ENCODE results near the gene PLSCR2.

PLSCR2 gene

DNA sequence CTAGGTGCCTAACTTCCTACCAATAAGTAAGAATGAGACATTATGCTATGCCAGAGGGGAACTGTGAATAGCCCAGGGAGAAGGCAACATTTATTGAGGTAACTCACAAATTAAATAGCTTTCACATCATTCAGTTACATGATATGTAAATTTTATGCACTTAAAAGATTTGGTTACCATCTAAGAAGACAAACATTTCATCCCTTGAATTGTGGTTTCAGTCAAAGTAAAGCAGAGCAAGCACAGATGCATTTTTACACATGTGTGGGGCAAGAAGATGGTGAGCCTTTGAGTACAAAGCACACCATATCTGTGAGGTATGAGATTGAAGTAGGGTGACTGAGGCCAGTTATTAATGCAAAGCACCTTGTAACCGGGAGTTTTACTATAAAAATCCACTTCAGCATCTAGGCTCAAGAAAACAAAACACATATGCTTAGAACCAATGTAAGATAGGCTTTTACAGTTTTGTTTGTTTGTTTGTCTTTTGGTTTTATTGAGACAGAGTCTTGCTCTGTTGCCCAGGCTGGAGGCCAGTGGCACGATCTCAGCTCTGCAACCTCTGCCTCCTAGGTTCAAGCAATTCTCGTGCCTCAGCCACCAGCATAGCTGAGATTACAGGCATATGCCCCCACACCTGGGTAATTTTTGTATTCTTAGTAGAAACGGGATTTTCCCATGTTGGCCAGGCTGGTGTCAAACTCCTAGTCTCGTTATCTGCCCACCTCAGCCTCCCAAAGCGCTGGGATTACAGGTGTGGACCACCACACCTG lies 3.5 kb downstream of the PLSCR2 start:
- no peak overlapping the region for H3K4me3 ChIP-seq (ENCODE audit: low read depth, low read length)
- H3K9me3 ChIP-seq (ENCODE audit: severe bottlenecking) = no peaks in the 10 kb centered on the region
- H3K36me3 ChIP-seq = no peaks in the 10 kb centered on the region
- no peak overlapping the region for H3K27ac ChIP-seq
- no peak for DNase-seq
- TF ChIP-seq, protein P1, sequence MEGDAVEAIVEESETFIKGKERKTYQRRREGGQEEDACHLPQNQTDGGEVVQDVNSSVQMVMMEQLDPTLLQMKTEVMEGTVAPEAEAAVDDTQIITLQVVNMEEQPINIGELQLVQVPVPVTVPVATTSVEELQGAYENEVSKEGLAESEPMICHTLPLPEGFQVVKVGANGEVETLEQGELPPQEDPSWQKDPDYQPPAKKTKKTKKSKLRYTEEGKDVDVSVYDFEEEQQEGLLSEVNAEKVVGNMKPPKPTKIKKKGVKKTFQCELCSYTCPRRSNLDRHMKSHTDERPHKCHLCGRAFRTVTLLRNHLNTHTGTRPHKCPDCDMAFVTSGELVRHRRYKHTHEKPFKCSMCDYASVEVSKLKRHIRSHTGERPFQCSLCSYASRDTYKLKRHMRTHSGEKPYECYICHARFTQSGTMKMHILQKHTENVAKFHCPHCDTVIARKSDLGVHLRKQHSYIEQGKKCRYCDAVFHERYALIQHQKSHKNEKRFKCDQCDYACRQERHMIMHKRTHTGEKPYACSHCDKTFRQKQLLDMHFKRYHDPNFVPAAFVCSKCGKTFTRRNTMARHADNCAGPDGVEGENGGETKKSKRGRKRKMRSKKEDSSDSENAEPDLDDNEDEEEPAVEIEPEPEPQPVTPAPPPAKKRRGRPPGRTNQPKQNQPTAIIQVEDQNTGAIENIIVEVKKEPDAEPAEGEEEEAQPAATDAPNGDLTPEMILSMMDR (IDR thresholded peaks at IDR 0.05; ENCODE audit: low read depth, low read length) = no peak
- H3K27me3 ChIP-seq (ENCODE audit: insufficient read depth, low read depth, severe bottlenecking) = no peaks in the 10 kb centered on the region

DNA sequence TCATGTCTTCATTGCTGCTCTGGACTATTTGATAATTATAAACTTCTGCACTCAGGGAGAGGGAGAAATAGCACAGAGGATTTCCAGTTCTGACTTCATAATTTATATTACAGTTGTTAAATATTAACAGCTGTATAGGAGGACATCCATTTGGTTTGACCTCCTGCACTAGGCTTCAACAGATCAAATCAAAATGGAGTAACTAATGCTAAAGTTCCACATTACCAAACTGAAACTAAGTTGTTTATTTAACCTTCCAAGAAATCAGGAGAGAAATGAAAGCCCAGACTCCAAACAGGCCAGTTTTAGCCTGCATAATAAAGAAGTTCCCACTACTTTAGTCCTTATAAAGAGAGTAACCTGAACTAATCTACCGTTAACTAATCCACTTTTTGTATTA lies 4.6 kb downstream of the PLSCR2 start:
- Histone ChIP-seq H3K27me3 (ENCODE audit: insufficient read depth, low read depth, severe bottlenecking) (no peaks in the 10 kb centered on the region), H3K9me3 (ENCODE audit: severe bottlenecking) (no peaks in the 10 kb centered on the region), H3K27ac (no peak overlapping the region), H3K36me3 (no peaks in the 10 kb centered on the region), H3K4me3 (ENCODE audit: low read depth, low read length) (no peak overlapping the region)
- TF ChIP-seq, protein P1 (IDR thresholded peaks at IDR 0.05; ENCODE audit: low read depth, low read length) = no peak
- DNase-seq = no peak

DNA sequence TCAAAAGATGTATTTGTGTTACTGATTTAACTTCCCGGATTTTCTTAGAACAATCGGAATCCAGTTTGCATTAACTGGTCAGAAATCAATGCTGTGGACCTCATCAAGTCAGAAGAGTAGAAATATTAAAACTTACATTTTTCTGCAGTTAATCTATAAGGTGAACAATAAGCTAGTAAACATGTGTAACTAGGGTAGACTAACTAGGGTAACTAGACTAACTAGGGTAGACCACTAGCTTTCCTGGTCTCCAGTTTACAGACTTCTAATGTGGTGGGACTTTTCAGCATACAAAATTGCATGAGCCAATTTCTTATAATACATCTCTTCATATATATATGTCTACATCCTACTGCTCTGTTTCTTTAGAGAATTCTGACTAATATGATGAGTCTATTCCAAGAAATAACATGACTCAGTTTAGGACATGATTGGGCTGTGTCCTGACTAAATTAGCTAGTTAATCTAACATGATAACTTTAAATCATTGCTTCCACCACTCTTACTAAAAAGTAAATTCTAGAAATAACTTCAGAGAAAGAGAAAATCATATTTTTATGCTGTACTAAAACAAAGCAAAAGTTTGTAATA lies 5.3 kb downstream of the PLSCR2 start:
- DNase-seq = no peak
- no peak overlapping the region for H3K27ac ChIP-seq
- H3K27me3 ChIP-seq (ENCODE audit: insufficient read depth, low read depth, severe bottlenecking) = no peaks in the 10 kb centered on the region
- no peak overlapping the region for H3K4me3 ChIP-seq (ENCODE audit: low read depth, low read length)
- no peaks in the 10 kb centered on the region for H3K9me3 ChIP-seq (ENCODE audit: severe bottlenecking)
- no peaks in the 10 kb centered on the region for H3K36me3 ChIP-seq
- TF ChIP-seq, protein P1 (IDR thresholded peaks at IDR 0.05; ENCODE audit: low read depth, low read length) = no peak

DNA sequence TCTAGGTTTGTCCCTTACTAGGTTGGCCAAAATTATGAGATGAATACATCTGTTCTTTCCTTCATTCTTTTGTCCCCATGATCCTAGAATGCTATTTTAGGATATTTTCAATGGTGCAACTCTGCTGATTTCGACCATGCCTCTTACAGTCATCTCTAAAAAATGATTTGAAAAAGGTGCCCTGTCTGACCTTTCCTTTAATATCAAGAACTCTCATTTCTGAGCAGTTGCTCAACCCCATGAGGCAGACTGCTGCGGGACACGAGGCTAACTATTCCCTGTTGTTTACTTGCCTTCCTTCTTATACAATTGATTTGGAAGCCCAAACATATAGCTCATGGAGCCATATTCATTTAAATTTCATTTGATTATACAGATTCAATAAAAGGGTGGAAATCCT lies 14.6 kb downstream of the PLSCR2 start:
- H3K9me3 ChIP-seq (ENCODE audit: severe bottlenecking) = no peaks in the 10 kb centered on the region
- no peak overlapping the region for H3K27ac ChIP-seq
- TF ChIP-seq, protein P1 (IDR thresholded peaks at IDR 0.05; ENCODE audit: low read depth, low read length) = no peak
- H3K36me3 ChIP-seq = no peaks in the 10 kb centered on the region
- H3K4me3 ChIP-seq (ENCODE audit: low read depth, low read length) = no peak overlapping the region
- no peaks in the 10 kb centered on the region for H3K27me3 ChIP-seq (ENCODE audit: insufficient read depth, low read depth, severe bottlenecking)
- DNase-seq = no peak

DNA sequence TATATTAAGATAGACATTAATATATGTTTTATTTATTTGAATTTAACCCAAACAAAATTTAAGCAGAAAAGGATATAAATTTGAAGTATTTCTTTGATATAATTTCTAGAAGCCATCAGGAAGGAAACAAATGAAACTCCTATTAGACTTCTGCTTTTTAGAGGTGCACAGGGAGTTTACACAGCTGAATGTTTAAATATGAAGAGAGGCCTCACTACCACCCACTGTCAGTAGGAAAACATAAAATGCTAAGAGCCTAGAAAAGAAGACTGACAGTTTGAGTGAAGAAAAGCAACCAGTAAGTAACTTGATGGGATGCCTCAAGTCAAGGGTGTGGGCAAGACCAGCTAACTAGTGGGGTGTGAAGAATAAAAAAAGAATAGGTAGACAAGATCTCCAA lies 19.7 kb downstream of the PLSCR2 start:
- no peak overlapping the region for H3K4me3 ChIP-seq (ENCODE audit: low read depth, low read length)
- no peaks in the 10 kb centered on the region for H3K27me3 ChIP-seq (ENCODE audit: insufficient read depth, low read depth, severe bottlenecking)
- DNase-seq = no peak
- H3K27ac ChIP-seq = no peak overlapping the region
- TF ChIP-seq, protein P1 (IDR thresholded peaks at IDR 0.05; ENCODE audit: low read depth, low read length) = no peak
- H3K36me3 ChIP-seq = no peaks in the 10 kb centered on the region
- no peaks in the 10 kb centered on the region for H3K9me3 ChIP-seq (ENCODE audit: severe bottlenecking)
